BE2C (cell line): ENCODE results near the gene ABHD5.

Experiments
- DNase-seq: peaks from one replicate; pipeline ENCODE4 v3.0.0-alpha.2; 2020
- H3K27me3 ChIP-seq: fragments of 250-450 bp; sonication (Bioruptor Pico); 2 replicates; pipeline ENCODE4 v1.5.1; 2020; ENCODE audit warnings: mild to moderate bottlenecking
- H3K36me3 ChIP-seq: fragments of 250-450 bp; sonication (Bioruptor Pico); 2 replicates; pipeline ENCODE4 v1.5.1; 2020; ENCODE audit warnings: mild to moderate bottlenecking
- H3K4me1 ChIP-seq: fragments of 250-450 bp; sonication (Bioruptor Pico); 2 replicates; pipeline ENCODE4 v1.5.1; 2020
- H3K4me3 ChIP-seq: 2 replicates; pipeline ENCODE4 v1.5.1; 2011; ENCODE audit warnings: low read depth, low read length
- H3K9me3 ChIP-seq: fragments of 250-450 bp; sonication (Bioruptor Pico); 2 replicates; pipeline ENCODE4 v1.5.1; 2020
- TF ChIP-seq, protein P1 (sequence below): IDR thresholded peaks from 2 replicates; pipeline ENCODE4 v1.5.1; 2012; ENCODE audit warnings: mild to moderate bottlenecking, low read depth, low read length

The ABHD5 gene

DNA sequence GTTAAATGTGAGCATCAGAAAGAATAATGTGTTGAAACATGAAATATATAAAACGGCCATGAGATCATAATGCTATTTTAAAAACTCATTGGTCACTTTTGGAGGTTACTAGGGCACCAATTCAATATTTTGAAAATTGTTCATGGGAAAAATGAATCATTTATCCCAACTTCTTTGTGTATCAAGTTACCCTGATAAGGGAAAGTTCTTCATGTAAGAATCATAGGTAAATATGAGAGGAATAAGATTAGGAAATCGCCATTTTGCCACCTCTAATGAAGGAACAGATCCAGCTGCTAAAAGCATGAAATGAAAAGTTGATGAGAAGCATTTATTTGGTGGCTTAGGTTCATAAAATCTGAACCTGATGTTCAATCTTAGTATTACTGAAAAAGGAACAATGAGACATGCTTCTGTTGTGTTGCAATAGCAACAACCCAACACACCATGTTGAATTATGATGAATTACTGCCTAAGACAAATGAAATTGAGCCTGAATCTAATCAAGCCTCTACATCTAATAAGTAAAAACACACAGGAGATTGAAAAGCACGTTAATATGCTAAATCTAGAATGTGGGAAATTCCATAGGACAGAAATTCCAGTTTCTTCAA is 32.5 kb downstream of the ABHD5 start:
- TF ChIP-seq, protein P1, sequence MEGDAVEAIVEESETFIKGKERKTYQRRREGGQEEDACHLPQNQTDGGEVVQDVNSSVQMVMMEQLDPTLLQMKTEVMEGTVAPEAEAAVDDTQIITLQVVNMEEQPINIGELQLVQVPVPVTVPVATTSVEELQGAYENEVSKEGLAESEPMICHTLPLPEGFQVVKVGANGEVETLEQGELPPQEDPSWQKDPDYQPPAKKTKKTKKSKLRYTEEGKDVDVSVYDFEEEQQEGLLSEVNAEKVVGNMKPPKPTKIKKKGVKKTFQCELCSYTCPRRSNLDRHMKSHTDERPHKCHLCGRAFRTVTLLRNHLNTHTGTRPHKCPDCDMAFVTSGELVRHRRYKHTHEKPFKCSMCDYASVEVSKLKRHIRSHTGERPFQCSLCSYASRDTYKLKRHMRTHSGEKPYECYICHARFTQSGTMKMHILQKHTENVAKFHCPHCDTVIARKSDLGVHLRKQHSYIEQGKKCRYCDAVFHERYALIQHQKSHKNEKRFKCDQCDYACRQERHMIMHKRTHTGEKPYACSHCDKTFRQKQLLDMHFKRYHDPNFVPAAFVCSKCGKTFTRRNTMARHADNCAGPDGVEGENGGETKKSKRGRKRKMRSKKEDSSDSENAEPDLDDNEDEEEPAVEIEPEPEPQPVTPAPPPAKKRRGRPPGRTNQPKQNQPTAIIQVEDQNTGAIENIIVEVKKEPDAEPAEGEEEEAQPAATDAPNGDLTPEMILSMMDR, result no peak
- no peaks in the 10 kb centered on the region for H3K4me1 ChIP-seq
- no peak overlapping the region for H3K4me3 ChIP-seq
- no peaks in the 10 kb centered on the region for H3K36me3 ChIP-seq
- no peak for DNase-seq
- H3K27me3 ChIP-seq, result no peaks in the 10 kb centered on the region
- H3K9me3 ChIP-seq, result no peaks in the 10 kb centered on the region

- no peaks in the 10 kb centered on the region for H3K36me3 ChIP-seq
- no peaks in the 10 kb centered on the region for H3K9me3 ChIP-seq
- no peak overlapping the region for H3K4me3 ChIP-seq
- no peak for DNase-seq
- TF ChIP-seq, protein P1, result no peak
- no peaks in the 10 kb centered on the region for H3K27me3 ChIP-seq
- H3K4me1 ChIP-seq, result no peaks in the 10 kb centered on the region
These were observed 35.8 kb downstream of the ABHD5 start for GRCh38 chr3:43726521-43726920.

- H3K4me1 ChIP-seq, result no peaks in the 10 kb centered on the region
- no peak for DNase-seq
- H3K27me3 ChIP-seq, result no peaks in the 10 kb centered on the region
- no peaks in the 10 kb centered on the region for H3K36me3 ChIP-seq
- TF ChIP-seq, protein P1, result no peak
- no peaks in the 10 kb centered on the region for H3K9me3 ChIP-seq
- H3K4me3 ChIP-seq, result no peak overlapping the region
These were observed 37.2 kb downstream of the ABHD5 start for GRCh38 chr3:43727930-43728329.

DNA sequence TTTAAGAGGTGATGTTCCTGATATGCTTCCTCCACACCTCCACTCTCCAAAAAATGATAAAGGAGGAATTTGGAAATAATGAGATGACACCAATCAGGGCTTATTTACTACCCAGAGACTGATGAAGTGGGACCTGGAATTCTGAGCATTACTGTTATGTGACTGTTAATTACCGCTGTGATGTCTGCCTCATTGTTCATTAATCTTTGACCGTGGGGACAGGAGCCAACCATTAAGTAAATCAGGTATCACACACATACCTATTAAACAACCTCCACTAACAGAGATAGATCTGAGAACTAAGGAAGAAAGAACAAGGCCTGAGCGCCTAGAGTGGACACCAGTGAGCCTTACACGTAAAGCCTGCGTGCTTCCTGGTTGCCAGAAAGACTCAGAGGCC is 37.7 kb downstream of the ABHD5 start:
- no peak for DNase-seq
- no peaks in the 10 kb centered on the region for H3K36me3 ChIP-seq
- H3K4me3 ChIP-seq, result no peak overlapping the region
- no peaks in the 10 kb centered on the region for H3K4me1 ChIP-seq
- no peaks in the 10 kb centered on the region for H3K9me3 ChIP-seq
- TF ChIP-seq, protein P1, result no peak
- H3K27me3 ChIP-seq, result no peaks in the 10 kb centered on the region

DNA sequence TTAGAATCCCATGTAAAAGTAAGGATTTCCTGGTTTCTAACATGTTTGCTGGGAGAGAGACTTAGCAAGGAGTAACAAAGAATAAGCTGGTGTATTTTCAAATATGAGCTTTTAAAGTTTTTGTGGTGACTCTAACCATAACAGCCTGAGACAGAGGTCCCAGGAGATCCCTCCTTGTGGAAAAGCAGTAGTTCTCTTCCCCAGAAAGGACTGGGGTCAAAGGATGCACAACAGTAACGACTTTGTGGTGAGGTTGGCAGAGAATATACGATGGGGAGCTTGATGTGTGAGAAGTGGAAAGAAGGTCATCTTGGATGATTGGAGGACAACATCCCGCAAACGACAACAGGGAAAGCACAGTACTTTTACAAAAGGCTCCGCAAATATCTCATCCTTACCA is 38.2 kb downstream of the ABHD5 start:
- TF ChIP-seq, protein P1, result no peak
- Histone ChIP-seq H3K9me3 (no peaks in the 10 kb centered on the region), H3K4me1 (no peaks in the 10 kb centered on the region), H3K4me3 (no peak overlapping the region), H3K27me3 (no peaks in the 10 kb centered on the region), H3K36me3 (no peaks in the 10 kb centered on the region)
- DNase-seq, result no peak

GRCh38 chr3:43729707-43730414 is 39.1 kb downstream of the ABHD5 start:
- Histone ChIP-seq H3K27me3 (no peaks in the 10 kb centered on the region), H3K4me1 (no peaks in the 10 kb centered on the region), H3K9me3 (no peaks in the 10 kb centered on the region), H3K4me3 (no peak overlapping the region), H3K36me3 (no peaks in the 10 kb centered on the region)
- DNase-seq, result no peak
- TF ChIP-seq, protein P1, result no peak
